DLD1 (cell line): Measurements from ENCODE around the gene PLCL1.
"Not testable (repeated sequence)": the region's sequence is repeated elsewhere in the genome, so short reads cannot be mapped to it uniquely, and the experiment has no call there.

Experiments
- in situ Hi-C: cut with HindIII; loops from 2 replicates; pipeline ENCODE4 v1.10.0; 2017; ENCODE audit warnings: low sequenced_read_pairs

The PLCL1 gene

GRCh38 chr2:198164843-198165242 is 360.4 kb downstream of the PLCL1 start:
- in situ Hi-C loops: no loop called here

GRCh38 chr2:198165289-198165688 is 360.9 kb downstream of the PLCL1 start:
- in situ Hi-C loops: no loop called here

GRCh38 chr2:198167346-198167745 is 363.0 kb downstream of the PLCL1 start:
- in situ Hi-C loops: no loop called here

GRCh38 chr2:198168651-198169050 is 364.3 kb downstream of the PLCL1 start:
- in situ Hi-C loops: no loop called here

GRCh38 chr2:198173242-198173641 is 368.8 kb downstream of the PLCL1 start:
- in situ Hi-C loops: no loop called here

GRCh38 chr2:198173864-198174263 is 369.5 kb downstream of the PLCL1 start:
- in situ Hi-C loops: no loop called here

- in situ Hi-C loops: no loop called here
These were observed 370.9 kb downstream of the PLCL1 start for GRCh38 chr2:198175271-198175670.

GRCh38 chr2:198177040-198177439 is 372.6 kb downstream of the PLCL1 start:
- in situ Hi-C loops: no loop called here

GRCh38 chr2:198178766-198179165 is 374.4 kb downstream of the PLCL1 start:
- in situ Hi-C loops: no loop called here

GRCh38 chr2:198186257-198186656 is 381.9 kb downstream of the PLCL1 start:
- in situ Hi-C loops: no loop called here

GRCh38 chr2:198187841-198188240 is 383.4 kb downstream of the PLCL1 start:
- in situ Hi-C loops: no loop called here

GRCh38 chr2:198188982-198189381 is 384.6 kb downstream of the PLCL1 start:
- in situ Hi-C loops: no loop called here

GRCh38 chr2:198191651-198192050 is 387.3 kb downstream of the PLCL1 start:
- in situ Hi-C loops: no loop called here

GRCh38 chr2:198196556-198196955 is 392.2 kb downstream of the PLCL1 start:
- in situ Hi-C loops: not testable (repeated sequence)
